Gastroesophageal sphincter (tissue), 3 donors: ENCODE measurements around the gene TP53TG5.

Experiments
- EP300 ChIP-seq: sonication (generic); formaldehyde crosslinking; IDR thresholded peaks from one replicate; pipeline ENCODE4 v1.6.1; 2017; ENCODE audit warnings: antibody characterized with exemption, mild to moderate bottlenecking
- POLR2A ChIP-seq, 2 donors: fragments of 450-650 bp; IDR thresholded peaks; one replicate each; pipeline ENCODE4 v1.6.1; 2017; ENCODE audit warnings: antibody characterized with exemption in 2 of 2, mild to moderate bottlenecking in 2 of 2, moderate library complexity in 1 of 2
- POLR2AphosphoS5 ChIP-seq: sonication (generic); formaldehyde crosslinking; IDR thresholded peaks from one replicate; pipeline ENCODE4 v1.6.1; 2017; ENCODE audit warnings: antibody characterized with exemption
- TF ChIP-seq, protein P1 (sequence below), 4 experiments: fragments of 200-600 bp in 2 of 4; fragments of 450-650 bp in 2 of 4; sonication (generic) in 1 of 4; IDR thresholded peaks; one replicate each; pipeline ENCODE4 v1.5.1; 2017 to 2019; ENCODE audit warnings: antibody characterized with exemption in 4 of 4, mild to moderate bottlenecking in 2 of 4, moderate library complexity in 2 of 4

- TF ChIP-seq, protein P1, sequence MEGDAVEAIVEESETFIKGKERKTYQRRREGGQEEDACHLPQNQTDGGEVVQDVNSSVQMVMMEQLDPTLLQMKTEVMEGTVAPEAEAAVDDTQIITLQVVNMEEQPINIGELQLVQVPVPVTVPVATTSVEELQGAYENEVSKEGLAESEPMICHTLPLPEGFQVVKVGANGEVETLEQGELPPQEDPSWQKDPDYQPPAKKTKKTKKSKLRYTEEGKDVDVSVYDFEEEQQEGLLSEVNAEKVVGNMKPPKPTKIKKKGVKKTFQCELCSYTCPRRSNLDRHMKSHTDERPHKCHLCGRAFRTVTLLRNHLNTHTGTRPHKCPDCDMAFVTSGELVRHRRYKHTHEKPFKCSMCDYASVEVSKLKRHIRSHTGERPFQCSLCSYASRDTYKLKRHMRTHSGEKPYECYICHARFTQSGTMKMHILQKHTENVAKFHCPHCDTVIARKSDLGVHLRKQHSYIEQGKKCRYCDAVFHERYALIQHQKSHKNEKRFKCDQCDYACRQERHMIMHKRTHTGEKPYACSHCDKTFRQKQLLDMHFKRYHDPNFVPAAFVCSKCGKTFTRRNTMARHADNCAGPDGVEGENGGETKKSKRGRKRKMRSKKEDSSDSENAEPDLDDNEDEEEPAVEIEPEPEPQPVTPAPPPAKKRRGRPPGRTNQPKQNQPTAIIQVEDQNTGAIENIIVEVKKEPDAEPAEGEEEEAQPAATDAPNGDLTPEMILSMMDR (IDR thresholded peaks at IDR 0.05) = peak in 1 of 4 experiments; percentile 2
- TF ChIP-seq POLR2AphosphoS5 = peak; percentile 87
- peak in 1 of 2 donors; percentile 31 for TF ChIP-seq POLR2A (IDR thresholded peaks at IDR 0.05)
- TF ChIP-seq EP300 = no peak
These were observed 33.8 kb downstream of the TP53TG5 start for GRCh38 chr20:45344168-45344860.
